ENCODE measurements around the gene TULP4. TPM values are rescaled to one million over a fixed set of nuclear protein-coding genes. Genes with fewer than 3 reads are reported as not detected.

Gene TULP4
- total RNA-seq, 4 donors from 2014 or later, result 59.8 to 99.2 (median 88.6) TPM

- Histone ChIP-seq H3K27me3 (no peaks in the 10 kb centered on the region), H3K27ac (no peak overlapping the region), H3K4me3 (no peak overlapping the region), H3K9me3 (no peaks in the 10 kb centered on the region), H3K4me1 (no peaks in the 10 kb centered on the region), H3K36me3 (peaks cover 0 to 6% of the 10 kb centered on the region in 2 donors)
- ATAC-seq (no peak), DNase-seq (no peak)
- intact Hi-C loops (cut with DNase I; ENCODE audit: low total_unique reads), result no loop called here
- in situ Hi-C loops (cut with MboI; ENCODE audit: low sequenced_read_pairs in 4 of 4), result loop anchor here in 3 of 4 donors (25.0 kb wide), 1 partner anchor 297 kb away; no protein-coding TSS in a partner anchor
- TF ChIP-seq POLR2A (IDR thresholded peaks at IDR 0.05), result no peak
- TF ChIP-seq, protein P1, sequence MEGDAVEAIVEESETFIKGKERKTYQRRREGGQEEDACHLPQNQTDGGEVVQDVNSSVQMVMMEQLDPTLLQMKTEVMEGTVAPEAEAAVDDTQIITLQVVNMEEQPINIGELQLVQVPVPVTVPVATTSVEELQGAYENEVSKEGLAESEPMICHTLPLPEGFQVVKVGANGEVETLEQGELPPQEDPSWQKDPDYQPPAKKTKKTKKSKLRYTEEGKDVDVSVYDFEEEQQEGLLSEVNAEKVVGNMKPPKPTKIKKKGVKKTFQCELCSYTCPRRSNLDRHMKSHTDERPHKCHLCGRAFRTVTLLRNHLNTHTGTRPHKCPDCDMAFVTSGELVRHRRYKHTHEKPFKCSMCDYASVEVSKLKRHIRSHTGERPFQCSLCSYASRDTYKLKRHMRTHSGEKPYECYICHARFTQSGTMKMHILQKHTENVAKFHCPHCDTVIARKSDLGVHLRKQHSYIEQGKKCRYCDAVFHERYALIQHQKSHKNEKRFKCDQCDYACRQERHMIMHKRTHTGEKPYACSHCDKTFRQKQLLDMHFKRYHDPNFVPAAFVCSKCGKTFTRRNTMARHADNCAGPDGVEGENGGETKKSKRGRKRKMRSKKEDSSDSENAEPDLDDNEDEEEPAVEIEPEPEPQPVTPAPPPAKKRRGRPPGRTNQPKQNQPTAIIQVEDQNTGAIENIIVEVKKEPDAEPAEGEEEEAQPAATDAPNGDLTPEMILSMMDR (IDR thresholded peaks at IDR 0.05 in 4 of 5, conservative IDR thresholded peaks at IDR 0.05 in 1 of 5), result no peak
Observed at GRCh38 chr6:158509465-158509864, 197.2 kb downstream of the TULP4 start.

DNA sequence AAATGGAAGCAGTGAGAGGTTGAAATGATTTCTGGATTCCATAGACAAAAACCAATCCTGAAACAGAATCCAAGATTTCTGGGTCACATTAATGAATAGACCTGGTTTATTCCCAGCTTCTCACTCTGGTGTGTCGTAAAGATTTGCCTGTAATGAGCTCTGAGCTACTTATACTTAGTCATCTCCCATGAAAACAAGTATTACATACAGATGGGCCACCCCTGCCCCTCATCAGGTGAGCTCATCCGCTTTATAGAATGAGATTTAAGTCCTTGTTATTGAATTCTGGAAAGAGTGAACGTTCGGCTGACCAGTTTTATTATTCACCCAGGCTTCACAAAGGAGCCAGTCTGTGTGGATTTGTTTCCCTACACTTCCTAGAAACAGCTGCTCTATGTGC lies 200.5 kb downstream of the TULP4 start:
- TF ChIP-seq, protein P1 (IDR thresholded peaks at IDR 0.05 in 4 of 5, conservative IDR thresholded peaks at IDR 0.05 in 1 of 5), result no peak
- no peak for TF ChIP-seq POLR2A (IDR thresholded peaks at IDR 0.05)
- intact Hi-C loops (cut with DNase I; ENCODE audit: low total_unique reads), result no loop called here

DNA sequence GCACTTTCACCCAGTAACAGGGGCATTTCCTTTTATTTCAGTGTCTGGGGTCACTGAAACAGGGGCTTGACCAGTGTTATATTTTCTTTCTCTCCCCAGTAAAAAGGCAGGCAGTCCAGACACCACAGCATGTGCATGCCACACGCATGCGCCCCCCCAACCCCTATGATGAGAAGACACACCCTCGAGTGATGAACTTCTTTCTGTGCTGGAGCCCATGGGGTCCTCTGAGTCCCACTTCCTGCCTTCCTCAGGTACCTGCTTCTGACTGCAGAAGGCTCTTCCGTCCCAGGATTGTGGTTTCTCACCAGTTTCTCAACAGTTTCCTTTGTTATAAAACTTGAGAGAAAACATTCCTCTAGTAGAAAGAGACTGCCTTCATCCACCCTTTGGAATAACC lies 201.9 kb downstream of the TULP4 start:
- Histone ChIP-seq H3K9me3 (no peaks in the 10 kb centered on the region), H3K36me3 (no peaks in the 10 kb centered on the region), H3K4me1 (no peaks in the 10 kb centered on the region), H3K27ac (no peak overlapping the region), H3K27me3 (peaks cover 12 to 20% (median 15%) of the 10 kb centered on the region in 3 donors), H3K4me3 (no peak overlapping the region)
- ATAC-seq (no peak), DNase-seq (no peak)
- intact Hi-C loops (cut with DNase I; ENCODE audit: low total_unique reads), result no loop called here
- TF ChIP-seq, protein P1 (IDR thresholded peaks at IDR 0.05 in 4 of 5, conservative IDR thresholded peaks at IDR 0.05 in 1 of 5), result no peak
- no peak for TF ChIP-seq POLR2A (IDR thresholded peaks at IDR 0.05)
- in situ Hi-C loops (cut with MboI; ENCODE audit: low sequenced_read_pairs in 4 of 4), result loop anchor here in 3 of 4 donors (25.0 kb wide), 1 partner anchor 302 kb away; no protein-coding TSS in a partner anchor

More for the DNA sequence above, 200.5 kb downstream of the TULP4 start:
- Histone ChIP-seq H3K9me3 (no peaks in the 10 kb centered on the region), H3K4me3 (no peak overlapping the region), H3K27ac (no peak overlapping the region), H3K27me3 (peaks cover 6 to 14% (median 7%) of the 10 kb centered on the region in 3 donors), H3K36me3 (no peaks in the 10 kb centered on the region), H3K4me1 (no peaks in the 10 kb centered on the region)
- DNase-seq, result no peak
- in situ Hi-C loops (cut with MboI; ENCODE audit: low sequenced_read_pairs in 4 of 4), result loop anchor here in 3 of 4 donors (25.0 kb wide), 1 partner anchor 301 kb away; no protein-coding TSS in a partner anchor
- no peak for ATAC-seq

DNA sequence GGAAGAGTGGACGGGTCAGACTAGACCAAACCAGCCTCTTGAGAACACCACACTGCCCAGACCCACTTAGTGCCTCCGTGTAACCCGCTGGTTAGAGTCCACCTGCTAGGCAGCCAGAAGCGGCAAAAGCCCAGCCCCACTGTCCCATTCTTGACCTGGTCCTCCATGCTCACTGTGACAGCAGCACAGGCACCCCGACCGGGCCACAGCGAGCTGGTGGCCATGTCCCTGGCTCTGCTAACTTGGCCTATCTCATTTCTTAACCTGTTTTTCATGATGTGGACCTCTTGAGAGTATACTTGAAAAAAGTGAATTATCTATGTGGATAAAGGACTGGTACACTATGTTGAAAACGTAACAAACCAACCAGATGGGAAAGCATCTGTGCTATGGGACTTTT lies 202.7 kb downstream of the TULP4 start:
- Histone ChIP-seq H3K9me3 (no peaks in the 10 kb centered on the region), H3K4me1 (no peaks in the 10 kb centered on the region), H3K27me3 (peaks cover 14 to 22% (median 20%) of the 10 kb centered on the region in 3 donors), H3K4me3 (no peak overlapping the region), H3K27ac (no peak overlapping the region), H3K36me3 (no peaks in the 10 kb centered on the region)
- intact Hi-C loops (cut with DNase I; ENCODE audit: low total_unique reads), result no loop called here
- DNase-seq (no peak), ATAC-seq (no peak)
- in situ Hi-C loops (cut with MboI; ENCODE audit: low sequenced_read_pairs in 4 of 4), result loop anchor here in 3 of 4 donors (25.0 kb wide), 1 partner anchor 303 kb away; no protein-coding TSS in a partner anchor
- TF ChIP-seq, protein P1 (IDR thresholded peaks at IDR 0.05 in 4 of 5, conservative IDR thresholded peaks at IDR 0.05 in 1 of 5), result no peak
- no peak for TF ChIP-seq POLR2A (IDR thresholded peaks at IDR 0.05)

DNA sequence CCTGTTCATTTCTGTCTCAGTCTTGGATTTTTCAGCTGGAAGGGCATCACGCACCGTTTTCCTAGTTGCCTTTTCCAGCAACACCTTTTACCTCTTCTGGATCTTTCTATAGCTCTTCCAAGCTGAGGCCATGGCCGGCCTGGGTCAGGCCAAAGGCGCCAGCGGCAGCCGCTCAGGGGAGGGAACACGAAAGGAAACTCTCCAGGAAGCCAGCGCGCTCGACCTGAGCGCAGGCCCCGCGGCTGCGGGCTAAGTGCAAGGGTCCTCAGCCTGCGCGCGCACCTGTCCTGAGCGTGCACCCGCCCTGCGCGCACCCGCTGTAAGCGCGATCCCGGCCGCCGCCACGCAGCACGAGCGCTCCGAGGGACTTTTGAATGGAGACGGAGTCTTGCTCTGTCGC lies 203.8 kb downstream of the TULP4 start:
- Histone ChIP-seq H3K9me3 (no peaks in the 10 kb centered on the region), H3K27ac (no peak overlapping the region), H3K4me1 (no peaks in the 10 kb centered on the region), H3K27me3 (peaks cover 17 to 22% (median 20%) of the 10 kb centered on the region in 3 donors), H3K36me3 (no peaks in the 10 kb centered on the region), H3K4me3 (no peak overlapping the region)
- no peak for DNase-seq
- intact Hi-C loops (cut with DNase I; ENCODE audit: low total_unique reads), result no loop called here
- TF ChIP-seq, protein P1 (IDR thresholded peaks at IDR 0.05 in 4 of 5, conservative IDR thresholded peaks at IDR 0.05 in 1 of 5), result no peak
- no peak for TF ChIP-seq POLR2A (IDR thresholded peaks at IDR 0.05)
- no peak for ATAC-seq
- in situ Hi-C loops (cut with MboI; ENCODE audit: low sequenced_read_pairs in 4 of 4), result loop anchor here in 3 of 4 donors (25.0 kb wide), 1 partner anchor 304 kb away; no protein-coding TSS in a partner anchor

All from gastrocnemius medialis (tissue), 4 donors.